Activated CD4-positive, alpha-beta memory T cell treated with anti-CD3 and anti-CD28 coated beads, Interleukin-2, amount 10 ng/mL, durations not matched to agents 7 days and 5 days (primary cell): ENCODE results near the gene EMP1. TPM values are rescaled to one million over a fixed set of nuclear protein-coding genes. Genes with fewer than 3 reads are reported as not detected.
A peak's percentile ranks its signal among the peaks of the same experiment; 100 is the strongest.

Experiments
- CTCF ChIA-PET: fragments of 350-600 bp; sonication (Branson Sonifier 250); formaldehyde crosslinking; loops from one replicate; lab custom pipeline; 2021; ENCODE audit warnings: antibody characterized with exemption, inconsistent platforms; lab: Charles Lee
- POLR2A ChIA-PET: fragments of 350-600 bp; sonication (Branson Sonifier 250); formaldehyde crosslinking; loops from one replicate; lab custom pipeline; 2021; ENCODE audit warnings: antibody characterized with exemption; lab: Charles Lee
- DNase-seq: peaks from one replicate; pipeline ENCODE4 v3.0.0-alpha.2; 2020
- H3K27ac Mint-ChIP-seq: one replicate; pipeline ENCODE4 v1.8.0; 2021; ENCODE audit warnings: mild to moderate bottlenecking, mixed read lengths
- H3K27me3 Mint-ChIP-seq: one replicate; pipeline ENCODE4 v1.8.0; 2021; ENCODE audit warnings: mixed read lengths
- H3K36me3 Mint-ChIP-seq: one replicate; pipeline ENCODE4 v1.8.0; 2021; ENCODE audit warnings: low read depth, mixed read lengths
- H3K4me1 Mint-ChIP-seq: one replicate; pipeline ENCODE4 v1.8.0; 2021; ENCODE audit warnings: mixed read lengths
- H3K4me3 Mint-ChIP-seq: one replicate; pipeline ENCODE4 v1.8.0; 2021; ENCODE audit warnings: mild to moderate bottlenecking, mixed read lengths
- H3K9me3 Mint-ChIP-seq: one replicate; pipeline ENCODE4 v1.8.0; 2021; ENCODE audit warnings: mixed read lengths
- total RNA-seq, 2 experiments: library from RNA; stranded (reverse); gene quantifications; one replicate each; pipeline ENCODE4 v1.2.3, GENCODE V29; 2021

Gene EMP1
- total RNA-seq, 2 experiments from 2014 or later = 90.4 to 101 TPM

DNA sequence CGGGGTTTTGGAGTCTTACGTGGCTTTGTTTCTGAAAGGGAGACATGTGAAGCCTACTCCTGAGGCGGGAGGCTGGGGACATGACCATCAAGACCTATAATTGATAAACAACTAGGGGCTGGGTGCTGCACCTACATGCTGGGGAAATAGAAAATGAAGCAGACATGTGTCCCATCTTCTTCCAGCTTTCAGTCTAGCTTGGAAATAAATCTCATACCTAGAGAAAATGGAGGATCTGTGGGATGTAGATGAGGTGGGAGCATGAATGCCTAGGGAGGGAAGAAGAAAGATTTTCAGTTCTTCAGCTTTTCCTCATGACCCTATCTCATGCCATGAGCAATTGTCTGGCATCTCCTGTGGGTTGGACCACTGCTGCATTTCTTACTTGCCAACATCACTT is 22.1 kb downstream of the EMP1 start:
- Mint-ChIP-seq H3K27ac (no peak overlapping the region), H3K9me3 (peaks cover 4% of the 10 kb centered on the region), H3K4me1 (peaks cover 3% of the 10 kb centered on the region), H3K27me3 (peaks cover 4% of the 10 kb centered on the region), H3K4me3 (no peak overlapping the region), H3K36me3 (peaks cover 45% of the 10 kb centered on the region)
- ChIA-PET POLR2A (no interaction called here), CTCF (interaction anchor here (1.6 to 2.5 kb wide), 2 partner anchors 37 to 303 kb away, joined by 5 to 9 read pairs; no protein-coding TSS in a partner anchor)
- DNase-seq = no peak

DNA sequence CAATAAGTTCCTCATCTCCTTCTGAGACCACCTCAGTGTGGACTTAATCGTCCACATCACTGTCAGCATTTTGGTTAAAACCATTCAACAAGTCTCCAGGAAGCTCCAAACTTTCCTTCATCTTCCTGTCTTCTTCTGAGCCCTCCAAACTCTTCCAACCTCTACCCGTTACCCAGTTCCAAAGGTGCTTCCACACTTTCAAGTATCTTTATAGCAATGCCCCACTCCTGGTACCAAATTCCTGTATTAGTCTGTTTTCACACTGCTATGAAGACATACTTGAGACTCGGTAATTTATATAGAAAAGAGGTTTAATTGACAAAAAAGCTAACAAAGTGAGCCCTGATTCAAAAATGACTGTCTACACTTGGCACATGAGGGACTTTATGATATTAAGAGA is 22.8 kb downstream of the EMP1 start:
- H3K4me3 Mint-ChIP-seq = no peak overlapping the region
- H3K4me1 Mint-ChIP-seq = no peaks in the 10 kb centered on the region
- POLR2A ChIA-PET = no interaction called here

DNA sequence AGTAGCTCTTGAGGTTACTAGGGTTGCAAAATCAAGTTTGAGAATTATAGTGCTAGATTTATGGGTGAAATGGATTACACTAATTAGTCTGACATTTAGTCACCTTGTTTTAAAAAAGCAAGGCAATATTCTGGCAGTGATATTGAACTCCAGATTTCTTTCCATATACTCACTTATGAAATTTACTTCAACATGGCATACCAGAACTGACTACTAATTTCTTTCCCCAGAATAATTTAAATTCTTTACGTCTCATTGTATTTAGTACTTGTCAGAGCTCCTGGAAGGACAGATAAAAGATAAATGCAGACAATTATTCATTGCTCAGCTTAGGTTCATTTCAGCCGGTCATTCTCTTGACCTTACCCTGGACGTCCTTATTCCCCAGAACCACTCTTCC is 24.3 kb downstream of the EMP1 start:
- CTCF ChIA-PET = interaction anchor here (0.9 kb wide), 1 partner anchor 35 kb away, joined by 4 read pairs; no protein-coding TSS in a partner anchor
- H3K27me3 Mint-ChIP-seq = peaks cover 18% of the 10 kb centered on the region
- peaks cover 4% of the 10 kb centered on the region for H3K9me3 Mint-ChIP-seq
- no peak overlapping the region for H3K27ac Mint-ChIP-seq
- peaks cover 30% of the 10 kb centered on the region for H3K36me3 Mint-ChIP-seq
- H3K4me3 Mint-ChIP-seq = no peak overlapping the region
- POLR2A ChIA-PET = interaction anchor here (0.9 kb wide), 1 partner anchor 9 kb away, joined by 3 read pairs; no protein-coding TSS in a partner anchor
- no peaks in the 10 kb centered on the region for H3K4me1 Mint-ChIP-seq
- DNase-seq = no peak

More for the DNA sequence above, 22.8 kb downstream of the EMP1 start:
- no peak for DNase-seq
- Mint-ChIP-seq H3K9me3 (peaks cover 4% of the 10 kb centered on the region), H3K27ac (no peak overlapping the region), H3K27me3 (peaks cover 11% of the 10 kb centered on the region), H3K36me3 (peaks cover 40% of the 10 kb centered on the region)
- CTCF ChIA-PET = interaction anchor here (1.6 to 2.5 kb wide), 2 partner anchors 36 to 303 kb away, joined by 5 to 9 read pairs; no protein-coding TSS in a partner anchor

DNA sequence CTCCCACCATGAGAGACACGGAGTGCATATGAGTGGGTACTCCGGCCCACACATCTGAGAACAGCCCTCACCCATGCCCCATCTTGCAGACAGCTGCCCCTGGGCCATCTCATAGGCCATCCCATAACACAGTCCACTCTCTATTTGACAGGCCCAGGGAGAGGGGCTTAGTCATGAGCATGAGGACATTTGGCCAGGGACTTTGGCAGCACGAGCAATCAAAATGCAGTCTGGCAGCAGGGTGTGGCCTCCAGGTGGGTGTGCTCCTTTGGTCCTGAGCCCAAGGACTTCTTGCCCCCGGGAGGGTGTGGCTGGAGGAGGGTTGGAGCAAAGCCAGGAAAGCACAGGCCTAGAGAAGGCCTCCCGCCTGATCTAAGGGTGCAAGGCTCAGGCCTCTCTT is 25.6 kb downstream of the EMP1 start:
- no peak overlapping the region for H3K27ac Mint-ChIP-seq
- POLR2A ChIA-PET = no interaction called here
- H3K9me3 Mint-ChIP-seq = peaks cover 4% of the 10 kb centered on the region
- no peak for DNase-seq
- CTCF ChIA-PET = interaction anchor here (0.9 to 1.0 kb wide), 2 partner anchors 10 to 34 kb away, joined by 4 read pairs; no protein-coding TSS in a partner anchor
- peaks cover 24% of the 10 kb centered on the region for H3K36me3 Mint-ChIP-seq
- H3K4me1 Mint-ChIP-seq = no peaks in the 10 kb centered on the region
- no peak overlapping the region for H3K4me3 Mint-ChIP-seq
- H3K27me3 Mint-ChIP-seq = peaks cover 27% of the 10 kb centered on the region

DNA sequence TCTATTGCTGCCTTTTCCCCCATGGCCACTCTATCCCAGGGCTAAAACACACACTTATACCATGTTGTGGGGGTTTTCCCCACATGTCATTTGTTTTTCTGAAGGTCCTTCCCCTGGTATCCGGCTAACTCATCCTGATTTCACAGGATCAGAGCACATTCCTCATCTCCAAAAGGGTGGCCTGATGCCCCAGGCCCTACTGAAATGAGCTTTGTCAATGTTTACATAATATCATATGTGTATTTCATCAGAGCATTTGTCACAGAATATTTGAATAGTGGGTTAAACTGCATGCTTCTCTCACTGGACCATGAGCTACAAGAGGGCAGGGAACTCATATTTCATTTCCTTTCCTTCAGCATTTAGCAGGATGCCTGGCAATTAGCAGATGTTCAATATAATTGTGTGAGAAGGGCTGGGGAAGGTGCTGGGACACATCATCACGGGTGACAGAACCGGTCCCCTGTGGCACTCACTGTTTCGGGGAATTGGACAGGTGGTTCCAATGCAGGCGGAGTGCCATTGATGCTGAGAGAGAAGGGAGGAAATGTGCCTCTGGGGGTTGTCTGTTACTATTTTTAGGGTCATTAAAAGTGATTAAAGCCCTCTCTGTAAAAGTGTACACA is 26.8 kb downstream of the EMP1 start:
- peaks cover 3% of the 10 kb centered on the region for H3K9me3 Mint-ChIP-seq
- H3K27me3 Mint-ChIP-seq = peaks cover 34% of the 10 kb centered on the region
- no peak overlapping the region for H3K27ac Mint-ChIP-seq
- POLR2A ChIA-PET = no interaction called here
- CTCF ChIA-PET = no interaction called here
- no peak overlapping the region for H3K4me3 Mint-ChIP-seq
- no peak for DNase-seq
- H3K36me3 Mint-ChIP-seq = peaks cover 15% of the 10 kb centered on the region
- no peaks in the 10 kb centered on the region for H3K4me1 Mint-ChIP-seq

- H3K4me3 Mint-ChIP-seq = no peak overlapping the region
- H3K9me3 Mint-ChIP-seq = peaks cover 2% of the 10 kb centered on the region
- ChIA-PET CTCF (interaction anchor here (1.2 kb wide), 1 partner anchor 32 kb away, joined by 3 read pairs; no protein-coding TSS in a partner anchor), POLR2A (no interaction called here)
- DNase-seq = no peak
- peaks cover 8% of the 10 kb centered on the region for H3K36me3 Mint-ChIP-seq
- H3K27me3 Mint-ChIP-seq = peaks cover 38% of the 10 kb centered on the region
- H3K4me1 Mint-ChIP-seq = peaks cover 1% of the 10 kb centered on the region
- H3K27ac Mint-ChIP-seq = no peak overlapping the region
These were observed 27.4 kb downstream of the EMP1 start for GRCh38 chr12:13223941-13224340.

- no peak for DNase-seq
- POLR2A ChIA-PET = no interaction called here
- Mint-ChIP-seq H3K4me1 (peaks cover 2% of the 10 kb centered on the region), H3K36me3 (no peaks in the 10 kb centered on the region), H3K27ac (no peak overlapping the region), H3K27me3 (peaks cover 47% of the 10 kb centered on the region), H3K9me3 (no peaks in the 10 kb centered on the region), H3K4me3 (no peak overlapping the region)
- CTCF ChIA-PET = interaction anchor here (1.2 to 2.6 kb wide), 3 partner anchors 9 to 28 kb away, joined by 4 to 10 read pairs (median 4); no protein-coding TSS in a partner anchor
These were observed 30.7 kb downstream of the EMP1 start for GRCh38 chr12:13227191-13227590.

GRCh38 chr12:13228579-13228978 is 32.1 kb downstream of the EMP1 start:
- peaks cover 43% of the 10 kb centered on the region for H3K27me3 Mint-ChIP-seq
- H3K27ac Mint-ChIP-seq = no peak overlapping the region
- no peak overlapping the region for H3K4me3 Mint-ChIP-seq
- peaks cover 2% of the 10 kb centered on the region for H3K4me1 Mint-ChIP-seq
- no peak for DNase-seq
- ChIA-PET POLR2A (no interaction called here), CTCF (interaction anchor here (0.9 kb wide), 1 partner anchor 27 kb away, joined by 4 read pairs; no protein-coding TSS in a partner anchor)
- H3K9me3 Mint-ChIP-seq = no peaks in the 10 kb centered on the region
- no peaks in the 10 kb centered on the region for H3K36me3 Mint-ChIP-seq

DNA sequence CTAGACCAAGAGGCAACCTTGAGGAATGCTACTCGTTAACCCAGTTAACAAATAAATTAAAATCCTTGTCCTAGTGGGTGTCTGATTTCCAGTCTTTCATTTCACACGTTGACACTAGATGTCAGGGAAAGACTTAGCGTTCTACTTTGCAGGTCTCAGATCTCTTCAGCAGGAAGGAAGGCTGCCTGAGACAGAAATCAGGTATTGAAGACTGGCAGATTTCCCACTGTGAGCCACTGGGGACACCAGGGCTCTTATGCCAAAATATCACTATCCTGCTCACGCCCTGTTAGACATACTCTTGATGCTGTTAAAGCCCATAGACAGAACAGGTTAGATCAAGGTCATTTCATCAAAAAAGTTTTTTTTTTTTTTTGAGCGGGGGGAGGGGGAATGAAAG is 33.0 kb downstream of the EMP1 start:
- ChIA-PET CTCF (no interaction called here), POLR2A (no interaction called here)
- Mint-ChIP-seq H3K4me3 (no peak overlapping the region), H3K4me1 (peaks cover 2% of the 10 kb centered on the region), H3K27me3 (peaks cover 36% of the 10 kb centered on the region), H3K9me3 (no peaks in the 10 kb centered on the region), H3K36me3 (no peaks in the 10 kb centered on the region), H3K27ac (no peak overlapping the region)
- no peak for DNase-seq

- POLR2A ChIA-PET = no interaction called here
These were observed 34.0 kb downstream of the EMP1 start for GRCh38 chr12:13230500-13230899.

DNA sequence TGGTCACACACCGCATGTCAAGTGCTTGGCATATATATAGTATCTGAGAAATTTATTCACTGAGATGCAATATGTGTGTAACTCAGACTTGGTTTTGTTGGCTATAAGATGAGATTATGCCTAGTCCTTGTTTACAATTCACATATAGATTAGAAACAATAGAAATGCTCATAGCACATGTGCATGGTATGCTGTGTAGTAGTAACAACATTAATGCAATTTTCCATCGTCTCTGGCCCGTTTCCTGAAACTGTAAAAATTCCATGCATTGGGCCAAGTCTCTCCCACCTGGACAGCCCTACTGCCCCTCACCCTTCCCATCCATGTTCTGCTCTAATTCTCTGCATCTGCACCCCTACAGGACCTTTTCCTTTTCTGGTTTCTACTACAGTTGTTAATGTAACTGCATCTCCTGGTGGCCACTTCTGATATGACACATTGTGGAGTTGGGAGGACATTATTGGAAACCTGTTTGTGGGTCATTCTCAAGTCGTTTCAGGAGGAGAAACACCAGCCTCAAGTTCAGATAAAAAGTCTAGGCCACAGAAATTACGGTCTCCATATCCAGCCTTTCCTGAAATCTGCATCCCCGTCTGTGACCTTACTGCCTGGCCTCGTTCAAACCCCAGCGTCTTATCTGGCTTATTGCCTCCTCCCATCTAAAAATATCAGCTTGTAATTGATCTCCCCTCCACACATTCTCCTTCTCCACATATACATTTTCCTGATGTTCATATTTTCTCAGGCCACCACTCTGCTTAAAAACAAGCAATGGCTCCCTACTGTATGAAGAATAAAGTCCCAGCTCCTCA is 37.5 kb downstream of the EMP1 start:
- H3K27ac Mint-ChIP-seq = no peak overlapping the region
- H3K4me3 Mint-ChIP-seq = no peak overlapping the region
- ChIA-PET POLR2A (interaction anchor here (0.6 kb wide), 1 partner anchor 22 kb away, joined by 3 read pairs; no protein-coding TSS in a partner anchor), CTCF (interaction anchor here (0.6 to 2.4 kb wide), 6 partner anchors 21 to 318 kb away, joined by 3 to 12 read pairs (median 4); no protein-coding TSS in a partner anchor)
- H3K36me3 Mint-ChIP-seq = no peaks in the 10 kb centered on the region
- H3K9me3 Mint-ChIP-seq = no peaks in the 10 kb centered on the region
- peaks cover under 1% of the 10 kb centered on the region for H3K4me1 Mint-ChIP-seq
- peaks cover 17% of the 10 kb centered on the region for H3K27me3 Mint-ChIP-seq
- DNase-seq = peak; percentile 35

More at GRCh38 chr12:13230500-13230899, 34.0 kb downstream of the EMP1 start:
- Mint-ChIP-seq H3K36me3 (no peaks in the 10 kb centered on the region), H3K27me3 (peaks cover 31% of the 10 kb centered on the region), H3K4me3 (no peak overlapping the region), H3K27ac (no peak overlapping the region), H3K4me1 (peaks cover 2% of the 10 kb centered on the region), H3K9me3 (no peaks in the 10 kb centered on the region)
- no peak for DNase-seq
- CTCF ChIA-PET = no interaction called here

GRCh38 chr12:13238204-13238603 is 41.7 kb downstream of the EMP1 start:
- Mint-ChIP-seq H3K36me3 (no peaks in the 10 kb centered on the region), H3K9me3 (no peaks in the 10 kb centered on the region), H3K4me1 (no peaks in the 10 kb centered on the region), H3K27me3 (peaks cover 32% of the 10 kb centered on the region), H3K27ac (no peak overlapping the region), H3K4me3 (no peak overlapping the region)
- DNase-seq = no peak
- POLR2A ChIA-PET = no interaction called here
- CTCF ChIA-PET = no interaction called here
